NCI-H69 (cell line): ENCODE results near the gene CCSER1.
"Not testable (repeated sequence)": the region's sequence is repeated elsewhere in the genome, so short reads cannot be mapped to it uniquely, and the experiment has no call there.

Experiments
- DNase-seq: peaks from one replicate; lab custom pipeline; 2025; lab: John Stamatoyannopoulos, UW

Gene CCSER1

GRCh38 chr4:90840828-90841227 is 713.6 kb downstream of the CCSER1 start:
- no peak for DNase-seq

GRCh38 chr4:90841676-90842075 is 714.5 kb downstream of the CCSER1 start:
- no peak for DNase-seq

GRCh38 chr4:90842960-90843359 is 715.8 kb downstream of the CCSER1 start:
- DNase-seq, result no peak

GRCh38 chr4:90844241-90844640 is 717.0 kb downstream of the CCSER1 start:
- no peak for DNase-seq

GRCh38 chr4:90845777-90846176 is 718.6 kb downstream of the CCSER1 start:
- DNase-seq, result no peak

GRCh38 chr4:90852237-90852636 is 725.0 kb downstream of the CCSER1 start:
- peak; percentile 7 for DNase-seq

- DNase-seq, result no peak
These were observed 727.9 kb downstream of the CCSER1 start for GRCh38 chr4:90855111-90855510.

- DNase-seq, result peak; percentile 53
These were observed 730.1 kb downstream of the CCSER1 start for GRCh38 chr4:90857081-90857820.

- no peak for DNase-seq
These were observed 748.6 kb downstream of the CCSER1 start for GRCh38 chr4:90875791-90876190.

GRCh38 chr4:90876296-90876695 is 749.1 kb downstream of the CCSER1 start:
- peak; percentile 38 for DNase-seq

GRCh38 chr4:90883519-90883918 is 756.3 kb downstream of the CCSER1 start:
- peak; percentile 14 for DNase-seq

GRCh38 chr4:90888571-90888970 is 761.4 kb downstream of the CCSER1 start:
- no peak for DNase-seq

GRCh38 chr4:90889171-90889570 is 762.0 kb downstream of the CCSER1 start:
- DNase-seq, result no peak

- DNase-seq, result peak; percentile 62
These were observed 776.2 kb downstream of the CCSER1 start for GRCh38 chr4:90903413-90903812.

- DNase-seq, result peak; percentile 67
These were observed 776.8 kb downstream of the CCSER1 start for GRCh38 chr4:90904021-90904420.

GRCh38 chr4:90906239-90906638 is 779.0 kb downstream of the CCSER1 start:
- no peak for DNase-seq

GRCh38 chr4:90911724-90912434 is 784.7 kb downstream of the CCSER1 start:
- not testable (repeated sequence) for DNase-seq

GRCh38 chr4:90922174-90922573 is 795.0 kb downstream of the CCSER1 start:
- DNase-seq, result no peak

GRCh38 chr4:90926957-90927356 is 799.8 kb downstream of the CCSER1 start:
- DNase-seq, result no peak

GRCh38 chr4:90943311-90943710 is 816.1 kb downstream of the CCSER1 start:
- no peak for DNase-seq

GRCh38 chr4:90946945-90947344 is 819.8 kb downstream of the CCSER1 start:
- DNase-seq, result peak; percentile 4

GRCh38 chr4:90950385-90950841 is 823.2 kb downstream of the CCSER1 start:
- DNase-seq, result peak; percentile 61

GRCh38 chr4:90951037-90951436 is 823.8 kb downstream of the CCSER1 start:
- peak; percentile 77 for DNase-seq
